Fibroblast of lung (primary cell): Measurements from ENCODE around the gene PIAS1.

Experiments
- CTCF ChIP-seq, 2 donors: IDR thresholded peaks in 1 of 2; conservative IDR thresholded peaks in 1 of 2; 1 replicate in 1 of 2; 2 replicates in 1 of 2; pipeline ENCODE4 v1.5.1; 2011 to 2012; ENCODE audit warnings: low read length in 2 of 2, control low read depth in 1 of 2, inconsistent platforms in 1 of 2, low read depth in 1 of 2, mild to moderate bottlenecking in 1 of 2
- EZH2 ChIP-seq: IDR thresholded peaks from 2 replicates; pipeline ENCODE4 v1.5.1; 2012; ENCODE audit warnings: low read length, control low read depth, mild to moderate bottlenecking; ENCODE audit errors: missing control alignments

GRCh38 chr15:68073576-68074288 lies 19.6 kb downstream of the PIAS1 start:
- no peak for TF ChIP-seq CTCF (conservative IDR thresholded peaks at IDR 0.05 in 1 of 2, IDR thresholded peaks at IDR 0.05 in 1 of 2; ENCODE audit: low read depth in 1 of 2, low read length in 2 of 2)
- no peak for TF ChIP-seq EZH2
